Stimulated activated CD8-positive, alpha-beta memory T cell treated with anti-CD3 and anti-CD28 coated beads, Interleukin-12 subunit alpha, Interleukin-12 subunit beta, amount 100 ng/mL, for 4 hours (primary cell): Measurements from ENCODE around the gene IBA57.

Experiments
- DNase-seq: peaks from one replicate; pipeline ENCODE4 v3.0.0-alpha.2; 2020; ENCODE audit warnings: low read depth

The IBA57 gene

DNA sequence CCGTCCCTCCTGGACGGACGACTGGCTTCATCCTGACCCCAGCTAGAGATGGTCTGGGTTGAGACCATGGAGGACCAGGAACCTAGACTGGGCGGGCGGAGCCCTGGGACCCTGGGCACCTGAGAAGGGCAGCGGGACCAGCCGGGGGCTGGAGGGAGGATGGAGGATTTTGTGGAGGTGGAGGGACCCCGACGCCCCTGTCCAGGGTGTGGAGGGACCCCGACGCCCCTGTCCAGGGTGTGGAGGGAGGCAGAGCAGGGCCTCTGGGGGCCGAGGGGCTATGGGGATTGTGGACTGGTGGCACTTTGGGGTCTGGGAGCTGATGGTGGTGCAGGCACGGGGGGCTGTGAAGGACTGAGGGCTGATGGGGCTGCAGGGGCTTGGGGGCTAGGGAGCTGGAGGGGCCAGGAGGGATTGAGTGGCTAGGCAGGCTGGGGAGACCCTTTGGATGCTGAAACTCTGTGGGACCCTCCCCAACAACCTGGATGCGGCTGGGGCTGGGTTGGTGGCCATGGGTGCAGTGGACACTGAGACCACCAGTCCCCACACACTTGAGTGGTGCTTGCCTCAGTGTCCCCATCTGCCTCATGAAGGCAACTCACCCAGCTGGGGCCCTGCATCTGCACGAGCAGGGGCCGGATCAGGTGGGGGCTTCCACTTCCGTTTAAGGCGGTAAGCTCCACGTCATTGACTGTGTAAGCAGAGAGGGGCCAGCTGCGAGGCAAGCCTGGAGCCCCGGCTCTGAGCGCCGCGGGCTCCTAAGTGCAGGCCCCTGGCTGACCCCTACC, 8.5 kb upstream of the IBA57 start:
- DNase-seq, result no peak

DNA sequence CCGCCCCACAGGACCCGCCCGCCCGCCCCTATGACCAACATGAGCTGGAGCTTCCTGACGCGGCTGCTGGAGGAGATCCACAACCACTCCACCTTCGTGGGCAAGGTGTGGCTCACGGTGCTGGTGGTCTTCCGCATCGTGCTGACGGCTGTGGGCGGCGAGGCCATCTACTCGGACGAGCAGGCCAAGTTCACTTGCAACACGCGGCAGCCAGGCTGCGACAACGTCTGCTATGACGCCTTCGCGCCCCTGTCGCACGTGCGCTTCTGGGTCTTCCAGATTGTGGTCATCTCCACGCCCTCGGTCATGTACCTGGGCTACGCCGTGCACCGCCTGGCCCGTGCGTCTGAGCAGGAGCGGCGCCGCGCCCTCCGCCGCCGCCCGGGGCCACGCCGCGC, 7.9 kb upstream of the IBA57 start:
- DNase-seq, result no peak

DNA sequence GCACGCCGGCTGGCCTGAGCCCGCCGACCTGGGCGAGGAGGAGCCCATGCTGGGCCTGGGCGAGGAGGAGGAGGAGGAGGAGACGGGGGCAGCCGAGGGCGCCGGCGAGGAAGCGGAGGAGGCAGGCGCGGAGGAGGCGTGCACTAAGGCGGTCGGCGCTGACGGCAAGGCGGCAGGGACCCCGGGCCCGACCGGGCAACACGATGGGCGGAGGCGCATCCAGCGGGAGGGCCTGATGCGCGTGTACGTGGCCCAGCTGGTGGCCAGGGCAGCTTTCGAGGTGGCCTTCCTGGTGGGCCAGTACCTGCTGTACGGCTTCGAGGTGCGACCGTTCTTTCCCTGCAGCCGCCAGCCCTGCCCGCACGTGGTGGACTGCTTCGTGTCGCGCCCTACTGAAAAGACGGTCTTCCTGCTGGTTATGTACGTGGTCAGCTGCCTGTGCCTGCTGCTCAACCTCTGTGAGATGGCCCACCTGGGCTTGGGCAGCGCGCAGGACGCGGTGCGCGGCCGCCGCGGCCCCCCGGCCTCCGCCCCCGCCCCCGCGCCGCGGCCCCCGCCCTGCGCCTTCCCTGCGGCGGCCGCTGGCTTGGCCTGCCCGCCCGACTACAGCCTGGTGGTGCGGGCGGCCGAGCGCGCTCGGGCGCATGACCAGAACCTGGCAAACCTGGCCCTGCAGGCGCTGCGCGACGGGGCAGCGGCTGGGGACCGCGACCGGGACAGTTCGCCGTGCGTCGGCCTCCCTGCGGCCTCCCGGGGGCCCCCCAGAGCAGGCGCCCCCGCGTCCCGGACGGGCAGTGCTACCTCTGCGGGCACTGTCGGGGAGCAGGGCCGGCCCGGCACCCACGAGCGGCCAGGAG, 7.2 kb upstream of the IBA57 start:
- DNase-seq, result no peak

DNA sequence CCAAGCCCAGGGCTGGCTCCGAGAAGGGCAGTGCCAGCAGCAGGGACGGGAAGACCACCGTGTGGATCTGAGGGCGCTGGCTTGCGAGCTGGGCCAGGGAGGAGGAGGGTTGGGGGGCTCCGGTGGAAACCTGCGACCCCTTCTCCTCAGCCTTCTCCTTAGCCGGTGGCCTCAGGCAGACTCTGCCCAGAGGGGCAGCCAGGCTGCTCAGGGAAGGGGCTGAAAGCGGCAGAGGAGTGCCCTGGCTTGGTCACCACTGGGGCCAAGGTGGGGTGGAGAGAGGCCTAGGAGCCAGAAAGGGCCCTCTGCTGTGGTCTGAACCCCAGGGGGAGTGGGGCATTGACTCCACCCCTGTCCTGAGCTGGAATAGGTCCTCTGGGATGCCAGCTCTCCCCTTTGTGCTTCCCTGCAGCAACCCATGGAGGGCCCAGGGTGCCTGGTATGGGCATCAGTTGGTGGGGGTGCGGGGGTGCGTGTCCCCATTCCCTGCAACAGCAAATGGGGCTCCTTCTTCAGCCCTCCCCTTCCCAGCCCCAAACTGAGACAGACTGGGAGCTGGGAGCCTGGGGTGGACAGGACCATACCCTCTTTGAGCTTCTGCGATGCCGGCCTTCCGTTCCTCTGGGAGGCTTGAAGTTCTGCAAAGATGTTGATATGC, 6.5 kb upstream of the IBA57 start:
- no peak for DNase-seq

DNA sequence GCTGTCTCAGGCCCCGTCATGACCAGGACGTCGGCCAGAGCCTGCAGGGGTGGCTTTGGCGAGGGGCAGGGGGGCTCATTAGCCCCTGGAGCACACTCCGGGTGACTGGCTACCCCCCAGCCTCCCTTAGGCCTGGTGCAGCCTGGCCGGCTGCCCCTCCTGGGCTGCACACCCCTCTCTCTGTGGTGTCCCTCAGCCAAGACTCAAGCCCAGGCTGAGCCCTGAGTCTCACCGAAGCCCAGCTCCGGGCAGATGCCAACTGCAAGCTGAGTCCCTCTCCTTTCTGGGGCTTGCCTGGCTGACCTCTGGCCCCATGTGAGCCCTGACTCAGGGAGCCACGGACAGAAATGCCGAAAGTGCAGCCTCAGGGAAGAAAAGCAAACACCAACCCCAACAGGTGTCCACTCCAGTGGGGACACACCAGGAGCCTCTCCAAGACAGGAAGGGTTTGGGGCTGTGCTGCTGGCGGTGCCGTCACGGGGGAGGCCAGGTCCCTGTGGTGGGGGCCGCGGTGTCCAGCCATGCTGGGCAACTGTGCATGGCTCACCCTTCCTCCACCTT, 5.3 kb upstream of the IBA57 start:
- no peak for DNase-seq

DNA sequence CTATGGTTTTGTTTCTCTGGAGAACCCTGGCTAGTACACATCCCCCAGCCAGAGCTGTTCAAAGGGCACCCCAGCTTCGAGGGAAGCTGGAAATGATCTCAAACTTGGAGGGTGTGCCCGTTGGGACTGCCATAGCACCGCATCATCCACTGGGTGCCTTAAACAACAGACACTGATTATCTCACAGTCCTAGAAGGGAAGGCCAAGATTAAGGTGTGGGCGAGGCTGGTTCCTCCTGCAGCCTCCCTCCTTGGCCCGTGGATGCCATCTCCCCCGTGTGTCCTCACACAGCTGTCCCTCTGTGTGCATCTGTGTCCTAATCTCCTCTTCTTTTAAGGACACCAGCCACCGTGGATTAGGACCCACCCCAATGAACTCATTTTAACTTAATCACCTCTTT, 4.2 kb upstream of the IBA57 start:
- no peak for DNase-seq

DNA sequence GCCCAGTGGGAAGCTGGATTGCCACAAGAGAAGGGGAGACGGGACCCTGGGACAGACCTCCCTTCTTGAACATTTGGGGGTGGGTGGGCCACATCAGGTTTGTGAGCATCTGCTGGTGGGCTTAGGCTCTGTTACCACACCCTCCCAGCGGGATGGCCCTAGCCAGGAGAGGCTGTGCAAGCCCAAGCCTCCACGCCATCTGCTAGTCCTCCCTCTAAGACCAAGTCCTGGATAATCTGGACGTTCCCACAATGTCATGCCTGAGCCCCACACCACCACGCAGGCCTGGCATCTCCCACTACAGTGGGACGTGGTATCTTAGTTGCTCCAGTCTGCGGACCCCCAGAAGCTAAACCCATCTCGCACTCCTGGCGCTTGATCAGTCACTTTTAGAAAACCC, 3.7 kb upstream of the IBA57 start:
- no peak for DNase-seq

DNA sequence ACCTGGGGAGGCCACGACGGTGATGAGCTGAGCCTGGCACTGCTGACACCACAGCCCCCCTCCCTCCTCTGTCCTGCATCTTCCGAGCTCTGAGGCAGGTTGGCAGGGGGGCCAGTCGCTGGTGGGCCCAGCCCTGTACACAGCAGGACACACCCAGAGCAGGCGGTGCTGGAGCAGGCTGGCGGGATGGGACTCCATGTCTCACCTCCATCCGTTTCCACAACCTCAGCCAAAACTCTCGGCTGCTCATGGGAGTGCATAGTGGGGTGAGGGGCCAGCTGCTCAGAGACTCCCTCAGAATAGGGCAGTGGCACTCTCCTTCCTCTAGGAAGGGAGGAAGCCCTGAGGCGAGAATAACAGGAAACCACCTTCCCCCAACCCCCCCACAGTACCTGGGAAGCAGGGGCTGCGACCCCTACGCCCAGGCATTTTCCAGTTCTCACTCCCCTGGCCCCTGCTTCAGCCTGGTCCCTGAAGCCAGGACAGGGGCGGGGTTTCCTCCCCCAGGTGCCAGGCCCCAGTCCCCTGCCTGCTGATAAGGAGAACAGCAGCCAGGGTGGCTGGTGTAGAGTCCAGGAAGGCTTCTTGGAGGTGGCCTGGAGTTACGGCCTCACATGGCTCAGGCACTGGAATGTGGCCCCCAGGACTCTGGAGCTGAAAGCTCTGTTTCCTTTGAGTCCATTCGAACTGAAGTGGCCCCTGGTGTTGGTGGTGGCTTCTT, 3.2 kb upstream of the IBA57 start:
- DNase-seq, result no peak

DNA sequence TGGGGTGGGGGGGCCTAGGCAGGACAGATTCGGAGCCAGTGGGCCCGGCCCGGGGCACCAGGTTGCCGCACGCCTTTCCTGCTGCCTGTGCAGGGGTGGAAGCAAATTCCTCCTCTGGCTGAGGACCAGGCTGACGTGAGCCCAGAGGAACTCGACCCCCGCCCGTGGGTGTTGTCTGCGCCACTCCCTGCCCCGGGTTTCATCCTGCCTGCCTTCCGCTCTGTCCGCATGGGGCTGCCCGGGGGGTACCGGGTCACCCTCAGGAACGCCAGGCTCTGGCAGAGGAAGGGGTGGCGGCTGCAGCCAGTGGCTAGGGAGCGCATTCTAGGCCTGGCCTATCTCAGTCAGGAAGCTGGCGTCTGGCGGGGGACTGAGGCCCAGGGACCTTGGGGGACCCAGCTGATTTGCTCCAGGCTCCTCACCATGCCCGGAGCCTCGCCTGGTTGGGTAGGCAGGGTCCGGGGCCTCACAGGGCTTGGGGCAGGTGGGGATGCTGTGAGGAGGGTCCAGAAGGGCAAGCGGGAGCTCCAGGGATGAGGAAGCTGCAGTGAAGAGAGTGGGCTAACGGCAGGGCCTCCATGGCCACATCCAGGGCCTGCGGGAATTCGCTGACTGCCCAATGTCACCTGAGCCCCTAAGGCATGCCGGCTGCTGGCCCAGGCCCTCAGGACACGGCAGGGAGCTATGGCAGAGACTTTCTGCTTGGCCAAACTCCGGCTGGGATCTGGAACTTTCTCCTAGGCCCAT, 2.4 kb upstream of the IBA57 start:
- DNase-seq, result no peak

DNA sequence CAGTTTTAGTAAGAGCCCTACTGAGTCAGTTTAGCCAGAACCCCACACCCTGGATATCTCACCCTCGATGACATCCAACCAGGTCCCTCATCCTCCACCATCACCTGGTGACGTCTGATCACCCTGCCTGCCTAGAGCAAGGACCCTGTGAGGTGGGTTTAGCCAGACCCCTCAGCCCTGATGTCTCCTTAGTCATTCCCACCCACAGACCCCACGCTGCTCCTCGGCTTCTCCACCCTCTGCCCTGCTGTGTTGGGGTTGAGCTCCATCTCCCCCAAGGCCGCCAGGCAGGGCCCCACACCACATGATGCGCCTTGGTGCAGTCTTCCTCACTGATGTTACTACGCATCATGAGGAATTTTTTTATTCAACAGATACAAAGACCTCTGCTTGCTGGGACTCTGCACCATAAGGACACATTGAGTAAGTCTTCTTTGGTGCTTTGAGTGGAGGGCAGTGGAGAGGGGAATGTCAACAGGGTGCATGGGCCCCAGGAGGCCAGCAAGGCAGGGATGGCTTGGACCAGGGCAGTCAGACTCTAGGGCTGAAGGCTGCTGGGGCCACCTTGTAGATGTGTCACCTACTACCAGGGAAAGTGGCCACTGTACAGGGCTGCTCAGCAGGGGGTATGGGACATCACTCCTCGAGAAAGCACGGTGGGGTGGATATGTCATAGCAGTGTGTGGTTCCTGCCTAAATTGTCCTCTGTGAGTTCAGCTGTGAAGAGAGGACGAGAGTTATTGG, 1.7 kb upstream of the IBA57 start:
- no peak for DNase-seq

DNA sequence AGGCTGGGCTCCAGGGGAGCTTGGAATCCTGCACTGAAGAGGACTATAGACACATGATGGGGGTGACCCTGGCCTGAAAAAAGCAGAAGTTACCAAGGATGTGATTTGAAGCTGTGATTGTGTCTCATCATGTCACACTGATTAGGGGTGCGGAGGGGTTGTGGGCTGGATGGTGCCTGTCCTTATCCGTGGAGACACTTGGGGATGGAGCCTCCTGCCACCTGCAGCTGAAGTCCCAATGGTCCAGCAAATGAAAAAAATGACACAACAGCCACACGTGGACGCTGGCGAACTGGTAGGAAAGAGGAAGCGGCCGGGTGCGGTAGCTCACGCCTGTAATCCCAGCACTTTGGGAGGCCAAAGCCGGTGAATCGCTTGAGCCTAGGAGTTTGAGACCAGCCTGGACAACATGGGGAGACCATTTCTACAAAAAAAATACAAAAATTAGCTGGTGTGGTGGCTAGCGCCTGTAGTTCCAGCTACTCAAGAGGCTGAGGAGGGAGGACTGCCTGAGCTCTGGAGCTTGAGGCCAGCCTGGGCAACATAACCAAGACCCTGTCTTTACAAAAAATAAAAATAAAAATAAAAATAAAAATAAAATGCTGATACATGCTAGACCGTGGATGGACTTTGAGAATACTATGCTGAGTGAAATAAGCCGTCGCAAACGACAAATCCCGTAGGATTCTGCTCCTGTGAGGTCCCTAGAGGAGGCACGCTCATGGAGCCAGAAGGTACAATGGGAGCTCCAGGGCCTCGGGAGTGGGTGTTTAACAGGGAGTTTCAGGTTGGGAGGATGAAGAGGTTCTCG, 838 bp upstream of the IBA57 start:
- no peak for DNase-seq

DNA sequence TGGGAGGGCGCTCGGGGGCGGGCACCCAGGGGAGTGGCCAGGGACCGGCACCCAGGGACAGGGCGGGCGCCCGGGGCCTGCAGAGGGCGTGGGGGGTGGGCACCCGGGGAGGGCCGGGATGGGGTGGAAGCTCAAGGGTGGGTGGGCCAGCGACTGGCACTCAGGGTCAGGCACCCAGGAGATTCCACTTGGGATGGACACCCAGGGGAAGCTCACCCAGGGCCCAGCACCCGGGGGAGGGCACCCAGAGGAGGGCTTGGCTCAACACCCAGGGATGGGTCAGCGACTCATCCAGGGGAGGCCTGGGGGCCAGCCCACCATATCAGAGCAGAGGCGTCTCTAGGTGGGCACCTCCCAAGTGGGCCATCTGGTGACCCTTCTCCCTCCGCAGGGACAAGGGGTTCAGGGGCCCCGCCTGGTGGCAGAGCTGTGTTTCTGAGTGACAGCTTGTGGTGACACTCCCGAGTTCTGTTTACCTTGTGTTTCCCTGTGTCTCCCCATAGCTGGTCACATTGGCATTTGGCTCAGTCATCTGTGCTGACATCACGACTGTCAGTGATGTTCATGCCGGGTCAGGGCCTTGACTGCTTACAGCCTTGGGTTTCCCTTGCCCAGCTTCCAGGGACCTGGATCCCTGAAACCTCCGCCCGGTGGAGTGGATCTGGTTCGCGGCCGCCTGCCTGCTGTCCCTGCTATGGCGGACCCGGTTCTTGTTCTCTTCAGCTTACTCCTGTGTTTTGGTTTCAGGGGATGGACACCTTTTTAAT, 749 bp downstream of the IBA57 start:
- no peak for DNase-seq

DNA sequence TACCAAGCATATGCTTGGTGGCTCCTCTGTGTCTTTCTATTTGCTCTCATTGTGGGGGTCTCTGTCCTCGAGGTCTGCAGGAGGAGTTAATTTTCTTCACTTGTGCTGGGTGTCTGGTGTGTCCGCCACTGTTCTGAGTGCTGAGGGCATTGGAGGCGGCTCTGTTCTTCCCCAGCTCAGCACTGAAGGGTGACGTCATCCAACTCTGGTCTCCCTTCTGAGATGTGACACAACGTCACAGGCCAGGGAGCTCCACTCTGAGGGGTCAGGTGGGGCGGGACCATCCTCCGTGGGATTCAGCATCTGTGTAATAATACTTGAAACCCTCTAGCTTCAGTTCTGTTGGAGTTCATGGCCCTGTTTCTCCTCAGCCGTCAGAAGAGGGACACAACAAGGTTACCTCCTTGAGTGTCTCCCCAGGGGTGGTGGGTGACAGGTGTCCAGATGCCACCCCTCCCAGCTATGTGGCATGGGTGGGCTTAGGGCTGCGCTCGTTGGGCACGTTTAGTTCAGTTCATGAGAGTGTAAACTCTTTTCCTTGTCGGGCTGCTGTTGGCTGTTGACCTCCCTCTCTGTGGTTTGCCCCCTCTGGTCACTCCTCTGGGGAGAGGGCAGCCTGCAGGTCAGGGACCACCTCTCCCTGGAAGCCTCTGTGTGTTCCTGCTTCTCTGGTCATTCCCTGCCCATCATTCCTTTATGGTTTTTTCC, 3.1 kb downstream of the IBA57 start:
- DNase-seq, result no peak

DNA sequence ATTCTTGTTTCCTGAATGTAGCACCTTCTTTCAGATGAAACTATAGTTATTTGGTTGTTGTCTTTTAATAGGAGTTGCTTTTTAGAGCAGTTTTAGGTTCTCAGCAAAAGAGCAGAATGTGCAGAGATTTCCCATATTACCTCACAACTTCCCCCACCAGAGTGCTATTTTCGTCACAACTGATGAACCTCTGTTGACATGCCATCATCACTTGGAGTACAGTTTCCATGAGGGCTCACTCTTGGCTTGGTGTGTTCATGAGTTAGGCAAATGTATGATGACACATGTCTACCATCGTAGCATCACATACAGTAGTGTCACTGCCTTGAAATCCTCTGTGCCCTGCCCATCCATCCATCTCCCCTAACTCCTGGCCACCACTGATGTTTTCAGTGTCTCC, 3.7 kb downstream of the IBA57 start:
- DNase-seq, result no peak

DNA sequence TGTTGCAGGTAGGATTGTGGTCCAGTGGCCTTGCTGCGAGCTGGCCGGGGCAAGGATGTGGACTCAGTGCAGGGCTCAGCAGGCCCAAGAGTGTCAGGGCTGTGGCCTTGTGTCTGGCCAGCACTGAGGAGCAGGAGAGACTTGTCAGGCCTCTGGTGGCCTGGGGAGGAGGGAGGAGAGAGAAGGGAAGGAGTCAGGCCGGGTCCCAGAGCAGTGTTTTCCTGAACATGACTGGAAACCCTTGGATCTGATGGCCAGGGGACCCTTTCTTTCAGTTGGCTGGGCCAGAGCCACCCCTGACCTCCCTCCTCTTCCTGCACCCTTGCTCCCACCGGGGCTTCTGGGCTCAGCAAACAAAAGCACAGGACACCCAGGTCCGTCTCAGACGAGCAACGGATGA, 5.1 kb downstream of the IBA57 start:
- no peak for DNase-seq

DNA sequence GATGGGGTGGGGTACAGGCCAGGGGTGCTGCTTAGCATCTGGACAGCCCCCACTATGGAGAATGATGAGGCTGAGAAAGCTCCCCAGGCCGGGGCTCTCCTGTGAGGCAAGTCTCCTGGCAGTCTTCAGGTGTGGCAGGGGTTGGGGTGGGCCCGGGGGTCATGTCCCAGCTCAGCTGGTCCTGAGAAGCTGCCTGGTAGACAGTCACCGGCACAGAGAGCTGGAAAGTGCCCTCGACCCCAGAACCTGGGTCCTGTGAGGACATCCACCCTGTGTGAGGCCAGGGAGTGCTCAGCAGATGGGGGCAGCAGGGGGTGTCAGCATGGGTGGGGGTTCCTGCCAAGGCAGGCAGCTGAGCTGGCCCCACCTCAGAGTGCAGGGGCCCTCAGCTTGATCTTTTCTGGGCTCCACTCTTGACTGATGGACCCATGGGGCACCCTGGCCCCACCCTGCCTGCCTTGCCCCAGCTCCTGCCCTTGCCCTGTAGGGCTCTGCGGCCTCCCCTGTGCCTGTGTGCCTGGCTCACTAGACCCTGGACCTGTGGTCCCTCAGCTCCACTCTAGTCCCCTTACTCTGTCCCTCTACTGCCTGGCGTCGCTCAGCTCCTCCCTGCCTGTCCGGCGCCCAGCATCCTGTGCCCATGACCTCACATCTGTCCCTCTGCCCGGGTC, 5.8 kb downstream of the IBA57 start:
- DNase-seq, result no peak
